GM12878 (cell line): ENCODE data around the gene NEO1. TPM values are rescaled to one million over a fixed set of nuclear protein-coding genes. Genes with fewer than 3 reads are reported as not detected.

Source experiments
- ATAC-seq: fragments of 200-7000 bp; cut with Tn5 transposase; 3 replicates; pipeline ENCODE4 v1.9.1; 2020; ENCODE audit warnings: mild to moderate bottlenecking, moderate library complexity
- BruUV-seq: library from RNA; stranded (reverse); fragments of 400-500 nt; replicated peaks from 2 replicates; lab custom pipeline; 2021; lab: Mats Ljungman, UMichigan
- CTCF ChIA-PET: fragments of 300-600 bp; sonication (Branson Sonifier 250); formaldehyde crosslinking; extraction: SDS; loops from one replicate; lab custom pipeline; 2021; ENCODE audit warnings: inconsistent platforms; lab: Yijun Ruan, JAX
- POLR2A ChIA-PET: fragments of 350-600 bp; formaldehyde crosslinking; extraction: SDS; loops from one replicate; lab custom pipeline; 2021; ENCODE audit warnings: inconsistent platforms; lab: Charles Lee
- RAD21 ChIA-PET: fragments of 300-600 bp; sonication (Branson Sonifier 250); formaldehyde crosslinking; loops from one replicate; lab custom pipeline; 2023; ENCODE audit warnings: antibody characterized with exemption; ENCODE audit not compliant: unreplicated experiment; lab: Charles Lee
- SMC1A ChIA-PET: fragments of 300-600 bp; sonication (Branson Sonifier 250); formaldehyde crosslinking; loops from one replicate; lab custom pipeline; 2023; ENCODE audit not compliant: unreplicated experiment, uncharacterized antibody; lab: Charles Lee
- DNase-seq: peaks from one replicate; pipeline ENCODE4 v3.0.0-alpha.2; 2011; ENCODE audit warnings: low read depth, low spot score
- FAIRE-seq: peaks from 3 replicates; lab custom pipeline; 2011; peaks lifted over from hg19 to GRCh38; lab: Jason Lieb, UNC
- H2AFZ ChIP-seq: 2 replicates; pipeline ENCODE4 v1.6.0; 2011; ENCODE audit warnings: low read depth, low read length, control low read depth; ENCODE audit not compliant: control insufficient read depth
- H3K27ac ChIP-seq: 2 replicates; pipeline ENCODE4 v1.5.1; 2011; ENCODE audit warnings: control low read depth; ENCODE audit not compliant: control insufficient read depth, insufficient read depth
- H3K27me3 ChIP-seq, 2 experiments: replicated peaks in 1 of 2; 2 replicates each; pipeline versions ENCODE4 v1.6.0 to v1.6.1; 2011; ENCODE audit warnings: low read length in 1 of 2; ENCODE audit not compliant: control insufficient read depth in 2 of 2, insufficient read depth in 2 of 2
- H3K36me3 ChIP-seq, 2 experiments: 2 replicates each; pipeline ENCODE4 v1.5.1; 2011; ENCODE audit warnings: low read length in 1 of 2; ENCODE audit not compliant: control insufficient read depth in 2 of 2, insufficient read depth in 2 of 2
- H3K4me1 ChIP-seq: 2 replicates; pipeline ENCODE4 v1.6.1; 2011; ENCODE audit warnings: mild to moderate bottlenecking, low read length, moderate library complexity, mixed read lengths; ENCODE audit not compliant: control insufficient read depth, insufficient read depth
- H3K4me2 ChIP-seq: 2 replicates; pipeline ENCODE4 v1.6.0; 2011; ENCODE audit warnings: control low read depth; ENCODE audit not compliant: control insufficient read depth, insufficient read depth
- H3K4me3 ChIP-seq: fragments of 200-600 bp; sonication (generic); 2 replicates; pipeline ENCODE4 v1.5.1; 2016
- H3K79me2 ChIP-seq: 2 replicates; pipeline ENCODE4 v1.6.0; 2011; ENCODE audit warnings: low read length; ENCODE audit not compliant: control insufficient read depth, insufficient read depth
- H3K9ac ChIP-seq: 2 replicates; pipeline ENCODE4 v1.8.0; 2011; ENCODE audit warnings: low read length, control low read depth, mixed read lengths; ENCODE audit not compliant: control insufficient read depth, insufficient read depth
- H3K9me3 ChIP-seq: replicated peaks from 3 replicates; pipeline ENCODE4 v1.5.1; 2011; ENCODE audit warnings: mild to moderate bottlenecking, low read length; ENCODE audit not compliant: control insufficient read depth, insufficient read depth
- H4K20me1 ChIP-seq: 2 replicates; pipeline ENCODE4 v1.6.0; 2011; ENCODE audit not compliant: control insufficient read depth, insufficient read depth
- EP300 ChIP-seq, 2 experiments: fragments of 150-350 bp in 1 of 2; IDR thresholded peaks; 2 replicates each; pipeline ENCODE4 v1.6.1; 2011 to 2012; ENCODE audit warnings: low read depth in 2 of 2, low read length in 2 of 2, borderline replicate concordance in 1 of 2, improper control_type of control experiment in 1 of 2, inconsistent platforms in 1 of 2; ENCODE audit not compliant: control insufficient read depth in 1 of 2
- FOXK2 ChIP-seq: fragments of 450-650 bp; IDR thresholded peaks from 2 replicates; pipeline ENCODE4 v1.6.1; 2017; ENCODE audit warnings: mild to moderate bottlenecking, moderate library complexity
- HDAC6 ChIP-seq: fragments of 200-600 bp; sonication (generic); IDR thresholded peaks from one replicate; pipeline ENCODE4 v1.8.0; 2017; ENCODE audit warnings: antibody characterized with exemption; ENCODE audit not compliant: unreplicated experiment
- IRF4 ChIP-seq: IDR thresholded peaks from 2 replicates; pipeline ENCODE4 v1.6.1; 2011; ENCODE audit warnings: low read depth, low read length
- NR2F1 ChIP-seq: fragments of 450-650 bp; conservative IDR thresholded peaks from 2 replicates; pipeline ENCODE4 v1.6.1; 2017; ENCODE audit warnings: mild to moderate bottlenecking
- NRF1 ChIP-seq: conservative IDR thresholded peaks from 2 replicates; pipeline ENCODE4 v1.6.1; 2011; ENCODE audit warnings: mild to moderate bottlenecking, low read depth, low read length, improper control_type of control experiment
- PML ChIP-seq: IDR thresholded peaks from 2 replicates; pipeline ENCODE4 v1.6.1; 2012; ENCODE audit warnings: low read length, inconsistent platforms
- RAD21 ChIP-seq: IDR thresholded peaks from 2 replicates; pipeline ENCODE4 v1.6.1; 2011; ENCODE audit warnings: mild to moderate bottlenecking, low read depth, low read length, moderate library complexity; ENCODE audit not compliant: insufficient read depth
- RAD51 ChIP-seq: fragments of 450-650 bp; IDR thresholded peaks from 2 replicates; pipeline ENCODE4 v1.6.1; 2016; ENCODE audit warnings: moderate library complexity, mild to moderate bottlenecking, inconsistent platforms
- RB1 ChIP-seq: fragments of 450-650 bp; formaldehyde crosslinking; IDR thresholded peaks from 2 replicates; pipeline ENCODE4 v1.6.1; 2017; ENCODE audit warnings: mild to moderate bottlenecking, borderline replicate concordance
- SMC3 ChIP-seq: IDR thresholded peaks from 2 replicates; pipeline ENCODE4 v1.6.1; 2011; ENCODE audit warnings: low read length, improper control_type of control experiment, borderline replicate concordance
- SRF ChIP-seq, 2 experiments: IDR thresholded peaks; 2 replicates each; pipeline ENCODE4 v1.6.1; 2011; ENCODE audit warnings: low read depth in 2 of 2, low read length in 2 of 2, mild to moderate bottlenecking in 1 of 2, moderate library complexity in 1 of 2
- ZNF24 ChIP-seq: fragments of 450-650 bp; IDR thresholded peaks from 2 replicates; pipeline ENCODE4 v1.6.1; 2017; ENCODE audit warnings: antibody characterized with exemption, mild to moderate bottlenecking
- WGBS: methylation state at CpG from one replicate; pipeline ENCODE4 v1.1.6; 2016; ENCODE audit warnings: low lambda C conversion rate; ENCODE audit not compliant: insufficient replicate concordance, insufficient coverage; ENCODE audit errors: missing lambda C conversion rate; 5-methylcytosine and 5-hydroxymethylcytosine counted together
- in situ Hi-C: fragments of 300-500 bp; cut with MboI; formaldehyde crosslinking; loops from 9 replicates; pipeline ENCODE4 v1.14.3; 2018; ENCODE audit warnings: mixed read lengths
- intact Hi-C: fragments of 100-400 bp; cut with micrococcal nuclease; formaldehyde crosslinking; loops from one replicate; pipeline ENCODE4 v1.14.2; 2022; ENCODE audit not compliant: unreplicated experiment
- polyA plus RNA-seq, 11 experiments: library from polyadenylated mRNA; depleted of rRNA in 4 of 11; unstranded in 6 of 11; stranded (reverse) in 5 of 11; fragments of >200 nt; fragmentation: Nextera tagmentation in 4 of 11; fragmentation: Illumina TruSeq in 1 of 11; extraction: Ambion mirVana in 4 of 11; extraction: Trizol in 1 of 11; gene quantifications; 1 replicate in 1 of 11; 2 replicates in 10 of 11; pipeline versions ENCODE4 v1.2.1 to v1.2.3, GENCODE V29; 2011 to 2016; ENCODE audit warnings: inconsistent platforms in 2 of 11, missing spikeins in 2 of 11, low read depth in 1 of 11
- total RNA-seq, 4 experiments: library from RNA; depleted of rRNA in 3 of 4; stranded (reverse); fragments of >200 nt in 3 of 4; fragmentation: Illumina TruSeq in 1 of 4; extraction: Trizol in 1 of 4; gene quantifications; 2 replicates each; pipeline versions ENCODE4 v1.2.1 to v1.2.3, GENCODE V29; 2013 to 2021
- TF ChIP-seq, protein P1 (sequence below): fragments of 450-650 bp; formaldehyde crosslinking; IDR thresholded peaks from 2 replicates; pipeline ENCODE4 v1.5.0; 2022; ENCODE audit warnings: mild to moderate bottlenecking, missing genetic modification characterization
- TF ChIP-seq, protein P2 (sequence below): fragments of 450-650 bp; IDR thresholded peaks from 2 replicates; pipeline ENCODE4 v1.6.1; 2017; ENCODE audit warnings: mild to moderate bottlenecking, moderate library complexity

NEO1 gene
- total and polyA plus RNA-seq, 10 of the 15 experiments (the other 5 are each of a cell fraction or from before 2014, with no cell fraction given), result 0.03 to 2.0 (median 0.32) TPM

DNA sequence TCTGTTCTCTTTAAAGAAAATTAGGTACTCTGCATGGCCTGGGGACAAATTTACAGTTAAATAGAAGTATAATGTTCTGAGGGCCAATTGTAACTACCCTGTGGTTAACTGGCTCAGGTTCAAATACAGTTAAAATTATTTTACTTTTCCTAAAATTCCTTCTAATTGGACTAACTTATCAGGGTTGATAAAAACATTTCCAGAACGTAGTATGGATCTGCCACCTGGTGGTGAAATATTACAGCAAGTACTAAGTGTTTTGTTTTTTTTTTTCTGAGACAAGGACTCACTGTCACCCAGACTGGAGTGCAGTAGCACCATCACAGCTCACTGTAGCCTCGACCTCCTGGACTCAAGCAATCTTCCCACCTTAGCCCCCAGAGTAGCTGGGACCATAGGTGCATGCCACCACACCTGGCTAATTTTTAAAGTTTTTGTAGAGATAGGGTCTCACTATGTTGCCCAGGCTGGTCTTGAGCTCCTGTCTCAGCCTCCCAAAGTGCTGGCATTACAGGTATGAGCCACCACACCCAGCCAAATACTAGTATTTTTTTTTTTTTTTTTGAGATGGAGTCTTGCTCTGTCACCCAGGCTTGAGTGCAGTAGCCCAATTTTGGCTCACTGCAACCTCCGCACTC, 29.2 kb downstream of the NEO1 start:
- intact Hi-C loops (loop anchor here (1.0 kb wide), 2 partner anchors 284 to 359 kb away; no protein-coding TSS in a partner anchor), in situ Hi-C loops (loop anchor here (5.0 kb wide), 2 partner anchors 294 to 354 kb away; no protein-coding TSS in a partner anchor)
- ChIA-PET CTCF (interaction anchor here (0.7 to 3.9 kb wide), 11 partner anchors 10 to 483 kb away, joined by 3 to 45 read pairs (median 6); no protein-coding TSS in a partner anchor), SMC1A (interaction anchor here (0.7 to 3.9 kb wide), 5 partner anchors 12 to 459 kb away, joined by 3 to 28 read pairs (median 3); no protein-coding TSS in a partner anchor), RAD21 (interaction anchor here (0.6 to 2.9 kb wide), 3 partner anchors 18 to 407 kb away, joined by 3 to 19 read pairs (median 3); no protein-coding TSS in a partner anchor), POLR2A (interaction anchor here (0.7 kb wide), 1 partner anchor 393 kb away, joined by 5 read pairs; no protein-coding TSS in a partner anchor)
- no peaks in the 10 kb centered on the region for H3K79me2 ChIP-seq
- FAIRE-seq, result peak; percentile 66
- no peak overlapping the region for H3K4me2 ChIP-seq
- no peak overlapping the region for H3K4me3 ChIP-seq
- ATAC-seq, result peak; percentile 50; the same call in 1 of the 3 replicates
- no peaks in the 10 kb centered on the region for H3K4me1 ChIP-seq
- no TSS peak for BruUV-seq
- H4K20me1 ChIP-seq, result no peaks in the 10 kb centered on the region
- no peak overlapping the region for H3K9ac ChIP-seq
- H3K27me3 ChIP-seq, result no peaks in the 10 kb centered on the region
- H2AFZ ChIP-seq, result no peak overlapping the region
- H3K36me3 ChIP-seq, result no peaks in the 10 kb centered on the region
- H3K9me3 ChIP-seq, result no peaks in the 10 kb centered on the region
- DNase-seq, result no peak
- no peak overlapping the region for H3K27ac ChIP-seq
- 33% methylated on average over 3 of the region's 3 CpGs for WGBS
- TF ChIP-seq SMC3, result peak; percentile 80
- no peak for TF ChIP-seq IRF4
- TF ChIP-seq FOXK2, result no peak
- no peak for TF ChIP-seq ZNF24
- peak; percentile 75 for TF ChIP-seq RAD21
- TF ChIP-seq NR2F1, result no peak
- TF ChIP-seq HDAC6, result no peak
- TF ChIP-seq, protein P1, sequence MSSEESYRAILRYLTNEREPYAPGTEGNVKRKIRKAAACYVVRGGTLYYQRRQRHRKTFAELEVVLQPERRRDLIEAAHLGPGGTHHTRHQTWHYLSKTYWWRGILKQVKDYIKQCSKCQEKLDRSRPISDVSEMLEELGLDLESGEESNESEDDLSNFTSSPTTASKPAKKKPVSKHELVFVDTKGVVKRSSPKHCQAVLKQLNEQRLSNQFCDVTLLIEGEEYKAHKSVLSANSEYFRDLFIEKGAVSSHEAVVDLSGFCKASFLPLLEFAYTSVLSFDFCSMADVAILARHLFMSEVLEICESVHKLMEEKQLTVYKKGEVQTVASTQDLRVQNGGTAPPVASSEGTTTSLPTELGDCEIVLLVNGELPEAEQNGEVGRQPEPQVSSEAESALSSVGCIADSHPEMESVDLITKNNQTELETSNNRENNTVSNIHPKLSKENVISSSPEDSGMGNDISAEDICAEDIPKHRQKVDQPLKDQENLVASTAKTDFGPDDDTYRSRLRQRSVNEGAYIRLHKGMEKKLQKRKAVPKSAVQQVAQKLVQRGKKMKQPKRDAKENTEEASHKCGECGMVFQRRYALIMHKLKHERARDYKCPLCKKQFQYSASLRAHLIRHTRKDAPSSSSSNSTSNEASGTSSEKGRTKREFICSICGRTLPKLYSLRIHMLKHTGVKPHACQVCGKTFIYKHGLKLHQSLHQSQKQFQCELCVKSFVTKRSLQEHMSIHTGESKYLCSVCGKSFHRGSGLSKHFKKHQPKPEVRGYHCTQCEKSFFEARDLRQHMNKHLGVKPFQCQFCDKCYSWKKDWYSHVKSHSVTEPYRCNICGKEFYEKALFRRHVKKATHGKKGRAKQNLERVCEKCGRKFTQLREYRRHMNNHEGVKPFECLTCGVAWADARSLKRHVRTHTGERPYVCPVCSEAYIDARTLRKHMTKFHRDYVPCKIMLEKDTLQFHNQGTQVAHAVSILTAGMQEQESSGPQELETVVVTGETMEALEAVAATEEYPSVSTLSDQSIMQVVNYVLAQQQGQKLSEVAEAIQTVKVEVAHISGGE (CRISPR knock-in tag), result no peak
- no peak for TF ChIP-seq RB1
- TF ChIP-seq EP300 (IDR thresholded peaks at IDR 0.05; ENCODE audit: borderline replicate concordance in 1 of 2, control insufficient read depth in 1 of 2, low read depth in 2 of 2, low read length in 2 of 2), result no peak
- no peak for TF ChIP-seq NRF1
- TF ChIP-seq, protein P2, sequence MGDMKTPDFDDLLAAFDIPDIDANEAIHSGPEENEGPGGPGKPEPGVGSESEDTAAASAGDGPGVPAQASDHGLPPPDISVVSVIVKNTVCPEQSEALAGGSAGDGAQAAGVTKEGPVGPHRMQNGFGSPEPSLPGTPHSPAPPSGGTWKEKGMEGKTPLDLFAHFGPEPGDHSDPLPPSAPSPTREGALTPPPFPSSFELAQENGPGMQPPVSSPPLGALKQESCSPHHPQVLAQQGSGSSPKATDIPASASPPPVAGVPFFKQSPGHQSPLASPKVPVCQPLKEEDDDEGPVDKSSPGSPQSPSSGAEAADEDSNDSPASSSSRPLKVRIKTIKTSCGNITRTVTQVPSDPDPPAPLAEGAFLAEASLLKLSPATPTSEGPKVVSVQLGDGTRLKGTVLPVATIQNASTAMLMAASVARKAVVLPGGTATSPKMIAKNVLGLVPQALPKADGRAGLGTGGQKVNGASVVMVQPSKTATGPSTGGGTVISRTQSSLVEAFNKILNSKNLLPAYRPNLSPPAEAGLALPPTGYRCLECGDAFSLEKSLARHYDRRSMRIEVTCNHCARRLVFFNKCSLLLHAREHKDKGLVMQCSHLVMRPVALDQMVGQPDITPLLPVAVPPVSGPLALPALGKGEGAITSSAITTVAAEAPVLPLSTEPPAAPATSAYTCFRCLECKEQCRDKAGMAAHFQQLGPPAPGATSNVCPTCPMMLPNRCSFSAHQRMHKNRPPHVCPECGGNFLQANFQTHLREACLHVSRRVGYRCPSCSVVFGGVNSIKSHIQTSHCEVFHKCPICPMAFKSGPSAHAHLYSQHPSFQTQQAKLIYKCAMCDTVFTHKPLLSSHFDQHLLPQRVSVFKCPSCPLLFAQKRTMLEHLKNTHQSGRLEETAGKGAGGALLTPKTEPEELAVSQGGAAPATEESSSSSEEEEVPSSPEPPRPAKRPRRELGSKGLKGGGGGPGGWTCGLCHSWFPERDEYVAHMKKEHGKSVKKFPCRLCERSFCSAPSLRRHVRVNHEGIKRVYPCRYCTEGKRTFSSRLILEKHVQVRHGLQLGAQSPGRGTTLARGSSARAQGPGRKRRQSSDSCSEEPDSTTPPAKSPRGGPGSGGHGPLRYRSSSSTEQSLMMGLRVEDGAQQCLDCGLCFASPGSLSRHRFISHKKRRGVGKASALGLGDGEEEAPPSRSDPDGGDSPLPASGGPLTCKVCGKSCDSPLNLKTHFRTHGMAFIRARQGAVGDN, result no peak
- no peak for TF ChIP-seq RAD51
- TF ChIP-seq PML, result no peak
- no peak for TF ChIP-seq SRF (IDR thresholded peaks at IDR 0.05; ENCODE audit: low read depth in 2 of 2, low read length in 2 of 2)
